ENCODE data around the gene PEA15. TPM values are rescaled to one million over a fixed set of nuclear protein-coding genes. Genes with fewer than 3 reads are reported as not detected.

Gene PEA15
- total RNA-seq, 2 experiments from 2014 or later = 22.3 to 30.5 TPM

DNA sequence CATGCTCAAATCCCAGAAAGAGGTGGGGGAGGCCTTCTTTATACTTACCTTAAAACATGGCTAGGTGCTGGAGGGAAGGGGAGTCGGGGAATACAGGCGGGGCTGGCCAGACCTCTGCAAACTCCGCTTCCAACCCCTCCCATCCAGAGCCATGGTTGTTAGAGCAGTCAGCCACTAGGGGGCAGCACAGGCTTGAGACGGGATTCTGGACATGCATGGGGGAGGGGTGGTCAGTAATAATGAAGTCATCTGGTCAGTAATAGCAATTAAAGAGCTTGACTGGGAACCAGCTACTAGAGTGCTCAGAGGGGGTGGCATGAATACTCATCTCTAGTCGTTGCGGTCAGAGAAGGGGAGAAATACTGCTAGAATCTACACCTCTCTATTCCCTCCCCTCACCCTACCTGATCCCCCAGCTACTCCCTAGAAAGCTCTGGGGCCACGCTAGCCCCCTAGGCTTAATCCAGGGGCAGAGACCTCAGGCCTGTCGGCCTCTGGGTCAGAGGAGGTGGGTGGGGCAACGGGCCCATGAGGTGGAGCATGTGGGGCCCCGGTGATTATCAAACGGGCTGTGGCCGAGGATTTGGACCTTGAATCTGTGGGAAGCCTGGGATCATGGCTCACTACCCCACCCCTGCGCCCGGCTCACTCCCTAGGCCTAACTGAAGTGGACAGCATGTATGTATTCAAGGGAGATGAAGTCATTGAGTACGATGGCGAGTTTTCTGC lies 11.9 kb upstream of the PEA15 start:
- intact Hi-C loops (cut with micrococcal nuclease; ENCODE audit: unreplicated experiment) = loop anchor here (1.0 kb wide), 5 partner anchors 26 to 183 kb away; no protein-coding TSS in a partner anchor
- no peaks in the 10 kb centered on the region for H3K9me3 ChIP-seq (ENCODE audit: low read length)
- peaks cover 7% of the 10 kb centered on the region for H3K4me1 ChIP-seq (ENCODE audit: insufficient read depth, low read length, poor library complexity, severe bottlenecking)
- H3K4me2 ChIP-seq (ENCODE audit: low read length) = peak overlapping the region; percentile 6; the same call in 1 of the 2 replicates
- H4K20me1 ChIP-seq (ENCODE audit: insufficient read depth, low read length) = no peaks in the 10 kb centered on the region
- no peak overlapping the region; the same call in 1 of the 2 replicates for H2AFZ ChIP-seq (ENCODE audit: low read length)
- H3K27ac ChIP-seq (ENCODE audit: low read depth, low read length, poor library complexity, severe bottlenecking) = no peak overlapping the region
- no peaks in the 10 kb centered on the region for H3K79me2 ChIP-seq (ENCODE audit: insufficient read depth, low read depth, low read length)
- H3K36me3 ChIP-seq (ENCODE audit: insufficient read depth, low read length) = no peaks in the 10 kb centered on the region
- no TSS peak for BruUV-seq (replicated peaks)
- TF ChIP-seq EZH2phosphoT487 (IDR thresholded peaks at IDR 0.05; ENCODE audit: borderline replicate concordance, low read depth, low read length) = no peak
- TF ChIP-seq, protein P1, sequence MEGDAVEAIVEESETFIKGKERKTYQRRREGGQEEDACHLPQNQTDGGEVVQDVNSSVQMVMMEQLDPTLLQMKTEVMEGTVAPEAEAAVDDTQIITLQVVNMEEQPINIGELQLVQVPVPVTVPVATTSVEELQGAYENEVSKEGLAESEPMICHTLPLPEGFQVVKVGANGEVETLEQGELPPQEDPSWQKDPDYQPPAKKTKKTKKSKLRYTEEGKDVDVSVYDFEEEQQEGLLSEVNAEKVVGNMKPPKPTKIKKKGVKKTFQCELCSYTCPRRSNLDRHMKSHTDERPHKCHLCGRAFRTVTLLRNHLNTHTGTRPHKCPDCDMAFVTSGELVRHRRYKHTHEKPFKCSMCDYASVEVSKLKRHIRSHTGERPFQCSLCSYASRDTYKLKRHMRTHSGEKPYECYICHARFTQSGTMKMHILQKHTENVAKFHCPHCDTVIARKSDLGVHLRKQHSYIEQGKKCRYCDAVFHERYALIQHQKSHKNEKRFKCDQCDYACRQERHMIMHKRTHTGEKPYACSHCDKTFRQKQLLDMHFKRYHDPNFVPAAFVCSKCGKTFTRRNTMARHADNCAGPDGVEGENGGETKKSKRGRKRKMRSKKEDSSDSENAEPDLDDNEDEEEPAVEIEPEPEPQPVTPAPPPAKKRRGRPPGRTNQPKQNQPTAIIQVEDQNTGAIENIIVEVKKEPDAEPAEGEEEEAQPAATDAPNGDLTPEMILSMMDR (conservative IDR thresholded peaks at IDR 0.05; ENCODE audit: low read length) = peak; percentile 96
- DNase-seq (ENCODE audit: low spot score) = peak; percentile 83
- H3K9me2 ChIP-seq (ENCODE audit: insufficient read depth, low read length) = no peaks in the 10 kb centered on the region
- no peak overlapping the region for H3K4me3 ChIP-seq (ENCODE audit: low read depth, low read length, poor library complexity, severe bottlenecking)
- ChIA-PET CTCF (ENCODE audit: unreplicated experiment) (interaction anchor here (0.5 to 1.6 kb wide), 9 partner anchors 8 to 184 kb away, joined by 3 to 12 read pairs (median 5); partner anchors contain the start of gene PEX19), POLR2A (interaction anchor here (0.7 to 2.2 kb wide), 3 partner anchors 11 to 99 kb away, joined by 4 to 9 read pairs (median 7); no protein-coding TSS in a partner anchor)

DNA sequence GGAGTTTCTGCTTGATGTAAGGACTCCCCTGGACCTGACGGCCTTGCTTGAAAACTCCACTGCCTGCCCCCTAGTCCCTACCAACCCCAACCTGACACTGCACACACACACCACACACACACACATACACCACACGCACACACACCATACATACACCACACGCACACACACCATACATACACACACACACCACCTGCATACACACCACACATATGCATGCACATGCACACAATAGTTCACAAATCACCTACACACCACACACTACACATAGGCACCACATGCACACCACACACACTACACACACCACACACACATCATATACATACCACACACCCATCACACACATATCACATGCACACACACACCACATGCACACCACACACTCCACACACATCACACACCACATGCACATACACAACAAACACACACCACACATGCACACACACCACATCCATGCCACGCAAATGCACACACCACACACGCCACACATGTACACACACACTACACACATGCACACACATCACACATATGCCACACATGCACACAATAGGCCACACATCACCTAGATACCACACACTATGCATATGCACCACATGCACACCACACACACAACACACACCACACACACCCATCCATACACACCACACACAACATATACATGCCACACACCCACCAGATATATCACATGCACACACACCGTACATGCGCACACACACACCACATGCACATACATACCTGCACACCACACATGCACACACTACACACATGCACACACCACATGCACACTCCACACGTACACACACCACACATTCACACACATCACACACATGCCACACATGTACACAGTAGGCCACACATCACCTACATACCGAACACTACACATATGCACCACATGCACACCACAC lies 11.1 kb upstream of the PEA15 start:
- no peaks in the 10 kb centered on the region for H3K36me3 ChIP-seq (ENCODE audit: insufficient read depth, low read length)
- peaks cover 7% of the 10 kb centered on the region for H3K4me1 ChIP-seq (ENCODE audit: insufficient read depth, low read length, poor library complexity, severe bottlenecking)
- H4K20me1 ChIP-seq (ENCODE audit: insufficient read depth, low read length) = no peaks in the 10 kb centered on the region
- intact Hi-C loops (cut with micrococcal nuclease; ENCODE audit: unreplicated experiment) = loop anchor here (1.0 kb wide), 5 partner anchors 25 to 182 kb away; no protein-coding TSS in a partner anchor
- no peak overlapping the region for H3K27ac ChIP-seq (ENCODE audit: low read depth, low read length, poor library complexity, severe bottlenecking)
- H3K9me2 ChIP-seq (ENCODE audit: insufficient read depth, low read length) = no peaks in the 10 kb centered on the region
- H3K9me3 ChIP-seq (ENCODE audit: low read length) = no peaks in the 10 kb centered on the region
- CTCF ChIA-PET (ENCODE audit: unreplicated experiment) = interaction anchor here (0.5 to 1.6 kb wide), 9 partner anchors 7 to 183 kb away, joined by 3 to 12 read pairs (median 5); partner anchors contain the start of gene PEX19
- no peak for DNase-seq (ENCODE audit: low spot score)
- H3K79me2 ChIP-seq (ENCODE audit: insufficient read depth, low read depth, low read length) = no peaks in the 10 kb centered on the region
- no peak overlapping the region for H2AFZ ChIP-seq (ENCODE audit: low read length)
- no peak overlapping the region for H3K4me2 ChIP-seq (ENCODE audit: low read length)
- no peak overlapping the region for H3K4me3 ChIP-seq (ENCODE audit: low read depth, low read length, poor library complexity, severe bottlenecking)
- TF ChIP-seq EZH2phosphoT487 (IDR thresholded peaks at IDR 0.05; ENCODE audit: borderline replicate concordance, low read depth, low read length) = no peak
- TF ChIP-seq, protein P1 (conservative IDR thresholded peaks at IDR 0.05; ENCODE audit: low read length) = no peak
- BruUV-seq (replicated peaks) = no TSS peak
- POLR2A ChIA-PET = interaction anchor here (0.7 to 2.2 kb wide), 3 partner anchors 10 to 98 kb away, joined by 4 to 9 read pairs (median 7); no protein-coding TSS in a partner anchor
